ENCODE data around the gene MARCO.

DNA sequence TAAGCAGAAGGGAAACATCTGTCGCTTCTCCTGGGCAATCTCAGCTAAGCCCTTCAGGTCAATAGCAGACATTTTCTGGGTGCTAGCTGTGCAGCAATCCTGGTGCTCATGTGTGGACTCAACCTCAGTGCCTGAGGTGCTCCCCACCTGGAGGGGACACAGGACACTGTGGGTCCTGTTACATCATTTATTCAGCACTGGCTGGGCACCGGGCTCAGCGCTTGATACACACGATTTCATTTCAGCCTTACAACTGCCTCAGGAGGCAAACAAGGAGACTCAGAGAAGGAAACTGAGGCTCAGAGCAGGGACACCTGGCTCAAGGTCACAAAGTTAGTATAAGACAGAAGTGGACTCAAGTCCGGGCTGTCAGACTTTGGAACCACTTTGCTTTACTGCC lies 46.7 kb downstream of the MARCO start:
- TF ChIP-seq CTCF (IDR thresholded peaks at IDR 0.05) (no peak), POLR2AphosphoS5 (IDR thresholded peaks at IDR 0.05; ENCODE audit: low read depth, low read length) (no peak), TCF7L2 (IDR thresholded peaks at IDR 0.05; ENCODE audit: low read depth, low read length) (no peak), REST (IDR thresholded peaks at IDR 0.05; ENCODE audit: insufficient read depth in 1 of 2, low read depth in 2 of 2, low read length in 1 of 2) (no peak)
